ENCODE measurements around the gene NRXN3. TPM values are rescaled to one million over a fixed set of nuclear protein-coding genes. Genes with fewer than 3 reads are reported as not detected.

Gene NRXN3
- total RNA-seq, 6 experiments from 2014 or later: 0.07 to 0.28 (median 0.11) TPM; not detected in 2

DNA sequence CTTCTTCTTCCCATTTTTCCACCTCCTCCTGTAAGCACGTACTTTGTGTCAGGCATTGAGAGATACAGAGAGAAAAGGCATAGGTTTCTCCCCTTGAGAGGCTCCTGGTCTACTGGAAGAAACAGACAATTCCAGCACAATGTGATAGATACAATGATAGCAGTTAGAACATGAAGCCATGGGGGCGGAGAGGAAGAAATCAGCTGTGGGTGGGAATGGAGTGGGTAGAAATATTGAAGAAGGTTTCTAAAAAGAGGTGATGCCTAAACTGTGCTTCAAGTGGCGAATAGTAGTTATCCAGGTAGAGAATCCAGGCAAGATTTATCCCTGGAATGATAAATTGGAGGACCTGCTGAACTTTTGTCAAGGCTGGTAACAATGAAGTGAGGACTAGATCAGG is 528.8 kb downstream of the NRXN3 start:
- H3K4me3 Mint-ChIP-seq: no peak overlapping the region
- H3K27ac Mint-ChIP-seq: no peak overlapping the region
- TF ChIP-seq, protein P1, sequence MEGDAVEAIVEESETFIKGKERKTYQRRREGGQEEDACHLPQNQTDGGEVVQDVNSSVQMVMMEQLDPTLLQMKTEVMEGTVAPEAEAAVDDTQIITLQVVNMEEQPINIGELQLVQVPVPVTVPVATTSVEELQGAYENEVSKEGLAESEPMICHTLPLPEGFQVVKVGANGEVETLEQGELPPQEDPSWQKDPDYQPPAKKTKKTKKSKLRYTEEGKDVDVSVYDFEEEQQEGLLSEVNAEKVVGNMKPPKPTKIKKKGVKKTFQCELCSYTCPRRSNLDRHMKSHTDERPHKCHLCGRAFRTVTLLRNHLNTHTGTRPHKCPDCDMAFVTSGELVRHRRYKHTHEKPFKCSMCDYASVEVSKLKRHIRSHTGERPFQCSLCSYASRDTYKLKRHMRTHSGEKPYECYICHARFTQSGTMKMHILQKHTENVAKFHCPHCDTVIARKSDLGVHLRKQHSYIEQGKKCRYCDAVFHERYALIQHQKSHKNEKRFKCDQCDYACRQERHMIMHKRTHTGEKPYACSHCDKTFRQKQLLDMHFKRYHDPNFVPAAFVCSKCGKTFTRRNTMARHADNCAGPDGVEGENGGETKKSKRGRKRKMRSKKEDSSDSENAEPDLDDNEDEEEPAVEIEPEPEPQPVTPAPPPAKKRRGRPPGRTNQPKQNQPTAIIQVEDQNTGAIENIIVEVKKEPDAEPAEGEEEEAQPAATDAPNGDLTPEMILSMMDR (IDR thresholded peaks at IDR 0.05): no peak
- H3K36me3 Mint-ChIP-seq (ENCODE audit: low read depth): no peaks in the 10 kb centered on the region
- no peak for DNase-seq
- H3K4me1 Mint-ChIP-seq (ENCODE audit: low read depth): no peaks in the 10 kb centered on the region
- peaks cover 2% of the 10 kb centered on the region; the same call in 1 of the 2 replicates for H3K27me3 Mint-ChIP-seq (ENCODE audit: insufficient read depth)
- H3K9me3 Mint-ChIP-seq: no peaks in the 10 kb centered on the region

DNA sequence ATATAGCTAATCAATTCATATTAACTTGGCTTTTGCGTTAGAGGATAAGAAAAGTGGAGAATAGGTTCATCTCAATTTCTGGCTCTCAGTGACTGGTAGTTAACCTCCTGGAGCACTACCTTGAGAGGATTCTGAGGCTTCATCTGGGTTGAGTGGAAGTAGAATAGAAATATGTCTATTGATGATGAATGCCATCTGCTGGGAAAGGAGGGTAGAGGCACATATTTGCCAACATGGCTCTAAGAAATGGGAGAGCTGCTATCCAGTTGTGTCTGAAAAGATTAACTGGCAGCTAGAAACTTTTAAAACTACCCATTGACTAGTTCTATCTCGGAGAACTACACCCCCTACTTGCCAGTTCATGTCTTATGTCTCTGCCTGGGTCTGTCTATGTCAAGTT is 530.1 kb downstream of the NRXN3 start:
- H3K9me3 Mint-ChIP-seq: no peaks in the 10 kb centered on the region
- H3K27ac Mint-ChIP-seq: no peak overlapping the region
- DNase-seq: peak; percentile 12
- H3K4me3 Mint-ChIP-seq: no peak overlapping the region
- H3K36me3 Mint-ChIP-seq (ENCODE audit: low read depth): no peaks in the 10 kb centered on the region
- peaks cover 2% of the 10 kb centered on the region; the same call in 1 of the 2 replicates for H3K27me3 Mint-ChIP-seq (ENCODE audit: insufficient read depth)
- TF ChIP-seq, protein P1 (IDR thresholded peaks at IDR 0.05): peak; percentile 53; the same call in 1 of the 2 replicates
- no peaks in the 10 kb centered on the region for H3K4me1 Mint-ChIP-seq (ENCODE audit: low read depth)

DNA sequence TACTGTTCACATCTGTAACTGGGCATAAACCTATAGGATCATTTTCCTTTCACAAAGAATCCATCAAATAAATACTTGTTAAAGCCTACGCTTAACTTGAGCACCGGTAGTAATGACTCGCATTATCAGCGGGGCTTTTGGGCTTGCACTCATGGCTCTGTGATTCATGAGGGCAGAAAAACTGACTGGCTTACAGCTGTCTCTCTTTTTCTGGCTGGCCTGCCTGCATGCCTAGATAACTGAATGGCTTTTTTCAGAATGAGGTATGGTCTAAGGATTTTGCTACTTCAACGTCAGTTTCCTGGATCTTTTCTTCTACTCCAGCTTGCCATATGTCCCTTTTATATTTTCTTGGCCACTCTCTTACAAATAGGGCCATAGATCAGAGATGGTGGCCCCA is 531.1 kb downstream of the NRXN3 start:
- Mint-ChIP-seq H3K36me3 (ENCODE audit: low read depth) (no peaks in the 10 kb centered on the region), H3K9me3 (no peaks in the 10 kb centered on the region), H3K27ac (no peak overlapping the region), H3K4me3 (no peak overlapping the region), H3K4me1 (ENCODE audit: low read depth) (no peaks in the 10 kb centered on the region), H3K27me3 (ENCODE audit: insufficient read depth) (peaks cover 2% of the 10 kb centered on the region; the same call in 1 of the 2 replicates)
- TF ChIP-seq, protein P1 (IDR thresholded peaks at IDR 0.05): no peak
- DNase-seq: peak; percentile 2

DNA sequence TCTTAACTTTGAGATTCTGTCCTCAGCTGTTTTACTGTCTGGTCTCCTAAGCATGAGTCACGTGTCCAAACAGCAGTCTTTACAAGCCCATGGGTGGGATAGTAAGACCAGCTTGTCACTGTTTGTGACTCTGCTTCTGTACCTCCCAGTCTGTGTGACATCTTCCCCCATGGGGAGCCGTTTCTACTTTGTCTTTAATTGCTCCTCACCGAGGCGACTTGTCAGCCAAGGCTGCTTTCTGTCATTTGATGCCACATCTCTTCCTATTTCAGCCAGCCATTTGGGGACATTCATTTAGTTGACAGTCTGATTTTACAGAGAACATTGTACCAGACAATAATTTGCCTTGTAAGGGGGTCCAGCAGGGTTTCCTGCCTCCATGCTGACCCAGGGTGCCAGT is 534.8 kb downstream of the NRXN3 start:
- Mint-ChIP-seq H3K27me3 (ENCODE audit: insufficient read depth) (peaks cover 5% of the 10 kb centered on the region; the same call in 1 of the 2 replicates), H3K4me3 (no peak overlapping the region), H3K27ac (no peak overlapping the region), H3K9me3 (no peaks in the 10 kb centered on the region), H3K4me1 (ENCODE audit: low read depth) (no peaks in the 10 kb centered on the region), H3K36me3 (ENCODE audit: low read depth) (no peaks in the 10 kb centered on the region)
- DNase-seq: no peak
- TF ChIP-seq, protein P1 (IDR thresholded peaks at IDR 0.05): no peak

DNA sequence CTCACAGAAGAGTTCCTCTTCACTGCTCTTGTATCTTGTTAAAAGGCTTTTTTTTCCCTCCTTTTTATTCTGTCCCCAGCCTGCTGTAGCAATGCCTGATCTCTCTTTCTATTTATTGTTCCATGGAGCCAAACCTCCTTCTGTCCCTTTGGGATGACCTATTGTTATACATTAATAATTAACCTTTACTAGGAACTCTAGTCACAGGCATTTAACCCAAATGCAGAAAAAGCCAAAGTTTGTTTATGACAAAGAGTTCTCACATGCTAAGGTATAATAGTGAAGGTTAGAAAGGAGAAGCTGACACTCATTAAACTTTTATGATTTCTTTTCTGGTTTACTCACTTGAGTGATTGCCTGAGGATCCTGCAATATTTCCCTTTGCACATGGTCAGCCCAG is 535.8 kb downstream of the NRXN3 start:
- TF ChIP-seq, protein P1 (IDR thresholded peaks at IDR 0.05): no peak
- no peak overlapping the region for H3K27ac Mint-ChIP-seq
- no peak overlapping the region for H3K4me3 Mint-ChIP-seq
- no peaks in the 10 kb centered on the region for H3K4me1 Mint-ChIP-seq (ENCODE audit: low read depth)
- H3K36me3 Mint-ChIP-seq (ENCODE audit: low read depth): no peaks in the 10 kb centered on the region
- peaks cover 5% of the 10 kb centered on the region; the same call in 1 of the 2 replicates for H3K27me3 Mint-ChIP-seq (ENCODE audit: insufficient read depth)
- no peaks in the 10 kb centered on the region for H3K9me3 Mint-ChIP-seq
- DNase-seq: no peak
